Measurements from ENCODE around the gene CETP. TPM values are rescaled to one million over a fixed set of nuclear protein-coding genes. Genes with fewer than 3 reads are reported as not detected.

CETP gene
- polyA plus RNA-seq, 1 experiment: 0.09 TPM

DNA sequence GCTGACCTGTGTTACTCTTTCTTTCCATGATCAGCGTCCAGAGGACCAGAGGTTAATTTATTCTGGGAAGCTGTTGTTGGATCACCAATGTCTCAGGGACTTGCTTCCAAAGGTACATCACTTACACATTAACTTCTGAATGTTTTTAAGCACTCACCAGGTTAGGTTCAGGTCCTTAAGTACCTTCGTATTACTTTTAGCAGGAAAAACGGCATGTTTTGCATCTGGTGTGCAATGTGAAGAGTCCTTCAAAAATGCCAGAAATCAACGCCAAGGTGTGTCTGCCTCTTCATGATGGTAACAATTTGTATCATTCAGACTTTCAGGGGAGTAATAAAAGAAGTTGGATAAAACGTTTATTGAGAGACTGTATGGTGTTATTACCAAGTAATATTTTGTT lies 26.5 kb upstream of the CETP start:
- ChIA-PET POLR2A (interaction anchor here (0.6 kb wide), 1 partner anchor 66 kb away, joined by 4 read pairs; no protein-coding TSS in a partner anchor), CTCF (no interaction called here)
- peak overlapping the region; percentile 98 for H3K4me3 ChIP-seq (ENCODE audit: low read depth, low read length)

GRCh38 chr16:56936491-56936890 lies 25.3 kb upstream of the CETP start:
- ChIA-PET CTCF (interaction anchor here (0.8 to 1.9 kb wide), 5 partner anchors 24 to 143 kb away, joined by 3 to 7 read pairs (median 4); no protein-coding TSS in a partner anchor), POLR2A (no interaction called here)
- peaks cover 8% of the 10 kb centered on the region; the same call in 1 of the 2 replicates for H3K9me3 ChIP-seq (ENCODE audit: control insufficient read depth, insufficient read depth, low read length)
- H3K27me3 ChIP-seq (ENCODE audit: control insufficient read depth, insufficient read depth, low read length): no peaks in the 10 kb centered on the region
- no peak overlapping the region for H3K4me3 ChIP-seq (ENCODE audit: low read depth, low read length)
- TF ChIP-seq, protein P1, sequence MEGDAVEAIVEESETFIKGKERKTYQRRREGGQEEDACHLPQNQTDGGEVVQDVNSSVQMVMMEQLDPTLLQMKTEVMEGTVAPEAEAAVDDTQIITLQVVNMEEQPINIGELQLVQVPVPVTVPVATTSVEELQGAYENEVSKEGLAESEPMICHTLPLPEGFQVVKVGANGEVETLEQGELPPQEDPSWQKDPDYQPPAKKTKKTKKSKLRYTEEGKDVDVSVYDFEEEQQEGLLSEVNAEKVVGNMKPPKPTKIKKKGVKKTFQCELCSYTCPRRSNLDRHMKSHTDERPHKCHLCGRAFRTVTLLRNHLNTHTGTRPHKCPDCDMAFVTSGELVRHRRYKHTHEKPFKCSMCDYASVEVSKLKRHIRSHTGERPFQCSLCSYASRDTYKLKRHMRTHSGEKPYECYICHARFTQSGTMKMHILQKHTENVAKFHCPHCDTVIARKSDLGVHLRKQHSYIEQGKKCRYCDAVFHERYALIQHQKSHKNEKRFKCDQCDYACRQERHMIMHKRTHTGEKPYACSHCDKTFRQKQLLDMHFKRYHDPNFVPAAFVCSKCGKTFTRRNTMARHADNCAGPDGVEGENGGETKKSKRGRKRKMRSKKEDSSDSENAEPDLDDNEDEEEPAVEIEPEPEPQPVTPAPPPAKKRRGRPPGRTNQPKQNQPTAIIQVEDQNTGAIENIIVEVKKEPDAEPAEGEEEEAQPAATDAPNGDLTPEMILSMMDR (IDR thresholded peaks at IDR 0.05; ENCODE audit: low read depth, low read length): no peak
- no peak overlapping the region for H3K27ac ChIP-seq (ENCODE audit: low read depth, low read length)
- DNase-seq (ENCODE audit: low read depth, low spot score): no peak

More for the DNA sequence above, 26.5 kb upstream of the CETP start:
- DNase-seq (ENCODE audit: low read depth, low spot score): no peak
- no peaks in the 10 kb centered on the region for H3K27me3 ChIP-seq (ENCODE audit: control insufficient read depth, insufficient read depth, low read length)
- peaks cover 8% of the 10 kb centered on the region; the same call in 1 of the 2 replicates for H3K9me3 ChIP-seq (ENCODE audit: control insufficient read depth, insufficient read depth, low read length)
- H3K27ac ChIP-seq (ENCODE audit: low read depth, low read length): no peak overlapping the region
- TF ChIP-seq, protein P1 (IDR thresholded peaks at IDR 0.05; ENCODE audit: low read depth, low read length): no peak

DNA sequence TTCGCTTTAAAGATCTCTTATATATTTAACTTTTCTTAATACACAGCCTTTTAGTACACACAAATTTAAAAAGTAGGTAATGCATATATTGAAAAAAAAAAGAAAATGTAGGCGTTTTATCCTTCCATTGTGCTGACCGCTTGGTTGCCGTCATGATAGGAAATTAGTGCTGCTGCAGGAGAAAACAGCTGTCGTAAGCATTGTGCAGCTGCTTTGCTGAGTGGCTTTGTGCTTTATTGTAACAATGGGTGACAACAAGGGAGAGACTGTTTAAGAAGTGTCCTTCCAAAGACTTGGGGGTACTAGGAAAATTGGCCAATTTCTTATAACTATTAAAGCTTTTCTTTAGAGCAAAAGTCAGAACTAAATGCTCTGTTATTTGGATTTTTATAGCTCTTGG lies 24.8 kb upstream of the CETP start:
- CTCF ChIA-PET: interaction anchor here (0.8 to 1.9 kb wide), 6 partner anchors 24 to 143 kb away, joined by 3 to 7 read pairs (median 4); no protein-coding TSS in a partner anchor
- POLR2A ChIA-PET: no interaction called here
- Histone ChIP-seq H3K27me3 (ENCODE audit: control insufficient read depth, insufficient read depth, low read length) (no peaks in the 10 kb centered on the region), H3K9me3 (ENCODE audit: control insufficient read depth, insufficient read depth, low read length) (peaks cover 8% of the 10 kb centered on the region; the same call in 1 of the 2 replicates), H3K27ac (ENCODE audit: low read depth, low read length) (no peak overlapping the region), H3K4me3 (ENCODE audit: low read depth, low read length) (no peak overlapping the region)
- DNase-seq (ENCODE audit: low read depth, low spot score): no peak
- TF ChIP-seq, protein P1 (IDR thresholded peaks at IDR 0.05; ENCODE audit: low read depth, low read length): no peak

DNA sequence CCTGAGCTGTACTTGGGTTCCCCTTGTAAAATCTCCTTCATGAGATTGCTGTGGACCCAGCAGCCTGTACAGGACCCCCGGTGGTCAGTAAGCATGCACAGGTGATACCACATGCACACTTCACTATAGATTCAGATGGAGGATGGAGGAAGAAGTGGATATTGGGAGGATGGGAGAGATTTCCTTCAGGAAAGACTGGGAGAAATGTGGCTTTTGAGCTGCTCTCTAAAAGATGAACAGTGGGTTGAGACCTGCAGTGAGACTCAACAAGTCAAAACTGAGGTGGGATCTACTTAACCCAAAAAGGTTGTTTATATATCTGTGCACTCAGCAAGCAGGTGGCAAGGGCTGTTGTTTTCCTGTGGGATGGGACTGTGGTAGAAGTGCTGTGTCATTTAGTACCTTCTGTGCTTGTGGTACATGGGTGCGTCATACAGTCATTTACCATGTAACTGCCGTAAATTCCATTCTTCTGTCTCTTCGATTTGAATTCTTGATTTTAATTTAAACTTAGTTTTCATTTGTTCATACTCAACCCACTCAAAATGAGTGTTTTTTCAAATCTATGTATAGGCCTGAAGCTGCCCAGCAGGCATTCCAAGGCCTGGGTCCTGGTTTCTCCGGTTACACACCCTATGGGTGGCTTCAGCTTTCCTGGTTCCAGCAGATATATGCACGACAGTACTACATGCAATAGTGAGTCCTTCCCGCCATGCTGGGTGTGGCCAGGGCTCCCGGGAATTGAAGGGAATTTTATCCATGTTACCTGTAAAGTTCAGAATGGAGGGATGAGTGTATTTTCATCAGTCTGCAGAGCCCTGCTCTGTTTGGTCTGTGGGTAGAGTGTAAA lies 22.9 kb upstream of the CETP start:
- TF ChIP-seq, protein P1 (IDR thresholded peaks at IDR 0.05; ENCODE audit: low read depth, low read length): no peak
- CTCF ChIA-PET: interaction anchor here (0.6 to 1.3 kb wide), 3 partner anchors 107 to 154 kb away, joined by 3 to 4 read pairs (median 3); partner anchors contain the start of gene CPNE2
- POLR2A ChIA-PET: interaction anchor here (0.6 kb wide), 2 partner anchors 29 to 70 kb away, joined by 3 read pairs; no protein-coding TSS in a partner anchor
- DNase-seq (ENCODE audit: low read depth, low spot score): no peak
- no peak overlapping the region for H3K4me3 ChIP-seq (ENCODE audit: low read depth, low read length)
- no peaks in the 10 kb centered on the region for H3K9me3 ChIP-seq (ENCODE audit: control insufficient read depth, insufficient read depth, low read length)
- H3K27me3 ChIP-seq (ENCODE audit: control insufficient read depth, insufficient read depth, low read length): no peaks in the 10 kb centered on the region
- H3K27ac ChIP-seq (ENCODE audit: low read depth, low read length): no peak overlapping the region

DNA sequence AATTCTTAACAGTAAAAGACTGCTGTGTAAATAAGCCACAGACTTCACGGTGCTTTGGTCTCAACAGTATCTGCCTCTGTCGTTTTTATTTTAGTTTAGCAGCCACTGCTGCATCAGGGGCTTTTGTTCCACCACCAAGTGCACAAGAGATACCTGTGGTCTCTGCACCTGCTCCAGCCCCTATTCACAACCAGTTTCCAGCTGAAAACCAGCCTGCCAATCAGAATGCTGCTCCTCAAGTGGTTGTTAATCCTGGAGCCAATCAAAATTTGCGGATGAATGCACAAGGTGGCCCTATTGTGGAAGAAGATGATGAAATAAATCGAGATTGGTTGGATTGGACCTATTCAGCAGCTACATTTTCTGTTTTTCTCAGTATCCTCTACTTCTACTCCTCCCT lies 21.9 kb upstream of the CETP start:
- ChIA-PET CTCF (interaction anchor here (1.3 kb wide), 1 partner anchor 106 kb away, joined by 4 read pairs; no protein-coding TSS in a partner anchor), POLR2A (no interaction called here)
- Histone ChIP-seq H3K4me3 (ENCODE audit: low read depth, low read length) (no peak overlapping the region), H3K27ac (ENCODE audit: low read depth, low read length) (no peak overlapping the region), H3K27me3 (ENCODE audit: control insufficient read depth, insufficient read depth, low read length) (no peaks in the 10 kb centered on the region), H3K9me3 (ENCODE audit: control insufficient read depth, insufficient read depth, low read length) (no peaks in the 10 kb centered on the region)
- TF ChIP-seq, protein P1 (IDR thresholded peaks at IDR 0.05; ENCODE audit: low read depth, low read length): no peak
- no peak for DNase-seq (ENCODE audit: low read depth, low spot score)
